ENCODE results near the gene CNN2. TPM values are rescaled to one million over a fixed set of nuclear protein-coding genes. Genes with fewer than 3 reads are reported as not detected.

The CNN2 gene
- total and polyA plus RNA-seq, 2 donors (not counting 1 experiment from before 2014, with no cell fraction given), result 198 to 301 TPM

DNA sequence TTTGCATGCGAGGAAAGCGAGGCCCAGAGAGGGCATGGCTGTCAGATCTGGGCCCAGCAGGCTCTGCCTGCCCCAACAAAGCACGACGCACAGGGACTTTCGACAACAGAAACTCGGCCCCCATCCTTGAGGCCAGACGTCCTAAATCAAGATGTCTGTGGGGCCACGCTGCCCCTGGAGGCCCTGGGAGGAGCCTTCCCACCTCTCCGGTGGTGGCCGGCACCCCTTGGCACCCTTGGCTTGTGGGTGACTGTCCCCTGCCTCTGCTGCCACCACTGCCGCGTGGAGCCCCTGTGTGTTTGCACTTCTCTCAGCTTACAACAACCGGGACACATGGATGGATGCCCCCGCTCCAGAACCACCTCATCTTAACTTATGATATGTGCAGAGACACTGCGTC, 37.9 kb upstream of the CNN2 start:
- POLR2A ChIA-PET, result no interaction called here
- no peak overlapping the region for H3K4me3 ChIP-seq (ENCODE audit: control extremely low read depth in 1 of 5, extremely low read depth in 1 of 5, insufficient read depth in 1 of 5, low read depth in 2 of 5, low read length in 4 of 5)
- no peak overlapping the region for H3K9ac ChIP-seq (ENCODE audit: low read length)
- no peaks in the 10 kb centered on the region for H3K27me3 Mint-ChIP-seq
- H3K4me1 Mint-ChIP-seq, result peaks cover 16% of the 10 kb centered on the region
- H3K9me3 ChIP-seq (ENCODE audit: control extremely low read depth in 1 of 3, control insufficient read depth in 2 of 3, insufficient read depth in 1 of 3, low read length in 2 of 3), result no peaks in the 10 kb centered on the region
- H3K4me1 ChIP-seq (ENCODE audit: control insufficient read depth in 2 of 2, insufficient read depth in 2 of 2, low read length in 2 of 2), result peaks cover 10 to 15% of the 10 kb centered on the region in 2 donors
- intact Hi-C loops (cut with micrococcal nuclease), result no loop called here
- no peaks in the 10 kb centered on the region for H3K9me3 Mint-ChIP-seq (ENCODE audit: insufficient read depth)
- no peak overlapping the region for H3K4me2 ChIP-seq (replicated peaks; ENCODE audit: low read depth, low read length, poor library complexity, severe bottlenecking)
- CTCF ChIA-PET, result interaction anchor here (1.1 kb wide), 1 partner anchor 66 kb away, joined by 3 read pairs; no protein-coding TSS in a partner anchor
- H3K27ac Mint-ChIP-seq, result no peak overlapping the region
- peaks cover 5% of the 10 kb centered on the region for H4K20me1 ChIP-seq (ENCODE audit: control insufficient read depth, insufficient read depth, low read length, poor library complexity, severe bottlenecking)
- H3K27me3 ChIP-seq (replicated peaks in 1 of 4; ENCODE audit: control extremely low read depth in 1 of 4, control insufficient read depth in 3 of 4, insufficient read depth in 4 of 4, low read length in 3 of 4), result no peaks in the 10 kb centered on the region
- no peak overlapping the region for H2AFZ ChIP-seq (ENCODE audit: insufficient read depth, low read depth, low read length, poor library complexity, severe bottlenecking)
- peaks cover 23% of the 10 kb centered on the region for H3K79me2 ChIP-seq (ENCODE audit: control insufficient read depth, insufficient read depth, low read length)
- TF ChIP-seq, protein P1, sequence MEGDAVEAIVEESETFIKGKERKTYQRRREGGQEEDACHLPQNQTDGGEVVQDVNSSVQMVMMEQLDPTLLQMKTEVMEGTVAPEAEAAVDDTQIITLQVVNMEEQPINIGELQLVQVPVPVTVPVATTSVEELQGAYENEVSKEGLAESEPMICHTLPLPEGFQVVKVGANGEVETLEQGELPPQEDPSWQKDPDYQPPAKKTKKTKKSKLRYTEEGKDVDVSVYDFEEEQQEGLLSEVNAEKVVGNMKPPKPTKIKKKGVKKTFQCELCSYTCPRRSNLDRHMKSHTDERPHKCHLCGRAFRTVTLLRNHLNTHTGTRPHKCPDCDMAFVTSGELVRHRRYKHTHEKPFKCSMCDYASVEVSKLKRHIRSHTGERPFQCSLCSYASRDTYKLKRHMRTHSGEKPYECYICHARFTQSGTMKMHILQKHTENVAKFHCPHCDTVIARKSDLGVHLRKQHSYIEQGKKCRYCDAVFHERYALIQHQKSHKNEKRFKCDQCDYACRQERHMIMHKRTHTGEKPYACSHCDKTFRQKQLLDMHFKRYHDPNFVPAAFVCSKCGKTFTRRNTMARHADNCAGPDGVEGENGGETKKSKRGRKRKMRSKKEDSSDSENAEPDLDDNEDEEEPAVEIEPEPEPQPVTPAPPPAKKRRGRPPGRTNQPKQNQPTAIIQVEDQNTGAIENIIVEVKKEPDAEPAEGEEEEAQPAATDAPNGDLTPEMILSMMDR (IDR thresholded peaks at IDR 0.05), result no peak
- H3K4me3 Mint-ChIP-seq, result no peak overlapping the region
- no peak overlapping the region for H3K27ac ChIP-seq (ENCODE audit: low read length in 2 of 2)
- no peak for DNase-seq
- peaks cover 0 to 23% of the 10 kb centered on the region in 2 experiments for H3K36me3 ChIP-seq (replicated peaks in 1 of 2; ENCODE audit: control extremely low read depth in 1 of 2, control insufficient read depth in 1 of 2, extremely low read depth in 1 of 2, insufficient read depth in 2 of 2, low read length in 1 of 2)
- no peak for ATAC-seq (ENCODE audit: low read depth)
- WGBS (ENCODE audit: insufficient coverage), result 89% methylated on average over 15 of the region's 15 CpGs

DNA sequence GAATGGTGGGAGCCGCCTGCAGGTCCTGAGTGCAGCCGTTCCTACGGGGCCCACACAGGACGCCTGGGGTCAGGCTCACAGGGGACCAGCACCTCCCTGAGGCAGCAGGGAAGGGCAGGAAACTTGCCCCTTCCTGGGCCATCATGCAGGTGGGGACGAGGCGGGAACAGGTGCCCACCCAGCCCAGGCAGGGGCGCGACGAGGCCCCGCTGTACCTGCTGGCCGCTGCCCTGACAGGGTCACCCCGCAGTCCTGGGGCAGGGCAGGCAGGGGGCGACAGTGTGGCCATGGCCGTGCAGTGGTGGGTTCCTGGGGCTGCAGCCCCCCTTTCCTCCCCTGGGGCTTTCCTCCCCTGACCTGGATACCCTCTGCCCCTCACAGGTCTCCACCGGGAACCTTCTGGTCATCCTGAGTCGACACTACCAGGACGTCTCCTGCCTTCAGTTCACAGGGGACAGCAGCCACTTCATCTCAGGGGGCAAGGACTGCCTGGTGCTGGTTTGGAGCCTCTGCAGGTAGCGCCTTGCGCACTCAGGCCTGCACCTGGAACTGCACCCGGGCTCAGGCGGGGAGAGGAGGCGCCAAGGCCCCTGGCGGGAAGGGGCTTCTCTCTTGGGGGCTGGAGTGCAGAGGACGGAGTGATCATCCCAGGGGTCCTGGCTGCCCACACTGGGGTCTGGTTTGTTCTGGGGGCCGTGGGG, 36.9 kb upstream of the CNN2 start:
- Mint-ChIP-seq H3K27ac (no peak overlapping the region), H3K4me3 (no peak overlapping the region), H3K9me3 (ENCODE audit: insufficient read depth) (no peaks in the 10 kb centered on the region), H3K4me1 (peaks cover 12% of the 10 kb centered on the region), H3K27me3 (no peaks in the 10 kb centered on the region)
- Histone ChIP-seq H3K4me2 (replicated peaks; ENCODE audit: low read depth, low read length, poor library complexity, severe bottlenecking) (no peak overlapping the region), H3K36me3 (replicated peaks in 1 of 2; ENCODE audit: control extremely low read depth in 1 of 2, control insufficient read depth in 1 of 2, extremely low read depth in 1 of 2, insufficient read depth in 2 of 2, low read length in 1 of 2) (peaks cover 0 to 26% of the 10 kb centered on the region in 2 experiments), H3K9me3 (ENCODE audit: control extremely low read depth in 1 of 3, control insufficient read depth in 2 of 3, insufficient read depth in 1 of 3, low read length in 2 of 3) (no peaks in the 10 kb centered on the region), H3K27ac (ENCODE audit: low read length in 2 of 2) (no peak overlapping the region), H3K27me3 (replicated peaks in 1 of 4; ENCODE audit: control extremely low read depth in 1 of 4, control insufficient read depth in 3 of 4, insufficient read depth in 4 of 4, low read length in 3 of 4) (no peaks in the 10 kb centered on the region), H2AFZ (ENCODE audit: insufficient read depth, low read depth, low read length, poor library complexity, severe bottlenecking) (no peak overlapping the region), H3K4me1 (ENCODE audit: control insufficient read depth in 2 of 2, insufficient read depth in 2 of 2, low read length in 2 of 2) (peaks cover 6 to 9% of the 10 kb centered on the region in 2 donors), H3K9ac (ENCODE audit: low read length) (no peak overlapping the region), H3K79me2 (ENCODE audit: control insufficient read depth, insufficient read depth, low read length) (peaks cover 19% of the 10 kb centered on the region), H3K4me3 (ENCODE audit: control extremely low read depth in 1 of 5, extremely low read depth in 1 of 5, insufficient read depth in 1 of 5, low read depth in 2 of 5, low read length in 4 of 5) (no peak overlapping the region), H4K20me1 (ENCODE audit: control insufficient read depth, insufficient read depth, low read length, poor library complexity, severe bottlenecking) (peaks cover 5% of the 10 kb centered on the region)
- TF ChIP-seq, protein P1 (IDR thresholded peaks at IDR 0.05), result no peak
- no peak for TF ChIP-seq EZH2 (IDR thresholded peaks at IDR 0.05; ENCODE audit: borderline replicate concordance, insufficient read depth, low read depth, low read length, poor library complexity, severe bottlenecking)
- intact Hi-C loops (cut with micrococcal nuclease), result no loop called here
- WGBS (ENCODE audit: insufficient coverage), result 90% methylated on average over 25 of the region's 25 CpGs
- DNase-seq (no peak), ATAC-seq (ENCODE audit: low read depth) (no peak)
- POLR2A ChIA-PET, result no interaction called here
- CTCF ChIA-PET, result no interaction called here

Measured in B cell (primary cell).